ENCODE data around the gene OOSP4B. TPM values are rescaled to one million over a fixed set of nuclear protein-coding genes. Genes with fewer than 3 reads are reported as not detected.
"Not testable (repeated sequence)": the region's sequence is repeated elsewhere in the genome, so short reads cannot be mapped to it uniquely, and the experiment has no call there.

OOSP4B gene
- total and polyA plus RNA-seq, 2 of the 4 experiments (the other 2 are of a cell fraction) = not detected

- H3K9me1 ChIP-seq (ENCODE audit: insufficient read depth, low read length); H3K4me2 ChIP-seq (ENCODE audit: low read depth, low read length); H3K27me3 ChIP-seq (ENCODE audit: control insufficient read depth, insufficient read depth, low read length); H2BK20ac ChIP-seq (ENCODE audit: low read depth, low read length); H3K9ac ChIP-seq (ENCODE audit: low read depth, low read length); H4K91ac ChIP-seq (ENCODE audit: insufficient read depth, low read depth, low read length); H3K36me3 ChIP-seq (ENCODE audit: control insufficient read depth, insufficient read depth, low read length); H3K27ac ChIP-seq (ENCODE audit: insufficient read depth, low read length); POLR2A ChIA-PET (ENCODE audit: unreplicated experiment); H3K9me3 ChIP-seq (ENCODE audit: control insufficient read depth, insufficient read depth, low read length); intact Hi-C loops (cut with micrococcal nuclease); H3K23ac ChIP-seq (ENCODE audit: low read depth, low read length); H2AK9ac ChIP-seq (replicated peaks; ENCODE audit: low read depth, low read length, poor library complexity); H2AFZ ChIP-seq (replicated peaks; ENCODE audit: low read length, poor library complexity); in situ Hi-C loops (cut with MboI; ENCODE audit: low sequenced_read_pairs); H3K4ac ChIP-seq (ENCODE audit: low read depth, low read length); H3K14ac ChIP-seq (replicated peaks; ENCODE audit: low read depth, low read length); H3K79me1 ChIP-seq (ENCODE audit: low read depth in 1 of 2, low read length in 2 of 2); H2BK15ac ChIP-seq (ENCODE audit: low read depth, low read length); ATAC-seq (ENCODE audit: low read depth); H3K18ac ChIP-seq (ENCODE audit: low read depth, low read length); BruUV-seq (replicated peaks); dilution Hi-C loops (cut with HindIII; ENCODE audit: low sequenced_read_pairs, unreplicated experiment); DNase-seq; H2BK120ac ChIP-seq (ENCODE audit: low read depth, low read length); H3K4me1 ChIP-seq (ENCODE audit: control insufficient read depth, insufficient read depth, low read length); H4K5ac ChIP-seq (ENCODE audit: low read depth, low read length); H2BK5ac ChIP-seq (ENCODE audit: low read depth, low read length, poor library complexity, severe bottlenecking); H3K4me3 ChIP-seq (ENCODE audit: insufficient read depth, low read depth, low read length); H3K56ac ChIP-seq (ENCODE audit: extremely low read depth, insufficient read depth, low read length); H4K20me1 ChIP-seq (ENCODE audit: insufficient read depth, low read length); H2AK5ac ChIP-seq (ENCODE audit: low read depth, low read length); H4K8ac ChIP-seq (ENCODE audit: low read depth in 2 of 2, low read length in 2 of 2); CTCF ChIA-PET: not testable (repeated sequence)
- no CpG with 5 or more reads among the region's 3 CpGs for WGBS, 2 experiments (ENCODE audit: extremely low coverage in 2 of 2, insufficient read length in 1 of 2)
These were observed 33.9 kb downstream of the OOSP4B start for GRCh38 chr11:60050839-60051238.
